GM19395 (cell line): Measurements from ENCODE around the gene WDPCP.
"Not testable (repeated sequence)": the region's sequence is repeated elsewhere in the genome, so short reads cannot be mapped to it uniquely, and the experiment has no call there.

Experiments
- ATAC-seq: cut with Tn5 transposase; IDR thresholded peaks from one replicate; pipeline ENCODE4 v1.9.1; 2021; ENCODE audit warnings: mild to moderate bottlenecking, moderate library complexity; ENCODE audit not compliant: unreplicated experiment

Gene WDPCP

GRCh38 chr2:63544017-63544627 is 44.2 kb downstream of the WDPCP start:
- ATAC-seq = no peak

- no peak for ATAC-seq
Measured at GRCh38 chr2:63539416-63540162, 48.7 kb downstream of the WDPCP start.

GRCh38 chr2:63538390-63538789 is 49.9 kb downstream of the WDPCP start:
- ATAC-seq = no peak

- ATAC-seq = no peak
Measured at GRCh38 chr2:63537306-63537705, 51.0 kb downstream of the WDPCP start.

GRCh38 chr2:63530704-63531279 is 57.5 kb downstream of the WDPCP start:
- ATAC-seq = no peak

GRCh38 chr2:63525905-63526304 is 62.4 kb downstream of the WDPCP start:
- no peak for ATAC-seq

- no peak for ATAC-seq
Measured at GRCh38 chr2:63522950-63523349, 65.3 kb downstream of the WDPCP start.

- ATAC-seq = no peak
Measured at GRCh38 chr2:63520793-63521192, 67.5 kb downstream of the WDPCP start.

GRCh38 chr2:63514781-63515180 is 73.5 kb downstream of the WDPCP start:
- no peak for ATAC-seq

- no peak for ATAC-seq
Measured at GRCh38 chr2:63514237-63514716, 74.0 kb downstream of the WDPCP start.

- no peak for ATAC-seq
Measured at GRCh38 chr2:63506320-63506719, 82.0 kb downstream of the WDPCP start.

GRCh38 chr2:63503818-63504217 is 84.5 kb downstream of the WDPCP start:
- no peak for ATAC-seq

GRCh38 chr2:63500398-63500797 is 87.9 kb downstream of the WDPCP start:
- ATAC-seq = no peak

- no peak for ATAC-seq
Measured at GRCh38 chr2:63497576-63497975, 90.7 kb downstream of the WDPCP start.

GRCh38 chr2:63494968-63495367 is 93.3 kb downstream of the WDPCP start:
- ATAC-seq = no peak

- ATAC-seq = no peak
Measured at GRCh38 chr2:63494100-63494499, 94.2 kb downstream of the WDPCP start.

- ATAC-seq = no peak
Measured at GRCh38 chr2:63488118-63488713, 100.1 kb downstream of the WDPCP start.

GRCh38 chr2:63486861-63487290 is 101.4 kb downstream of the WDPCP start:
- ATAC-seq = no peak

GRCh38 chr2:63484901-63485300 is 103.4 kb downstream of the WDPCP start:
- ATAC-seq = no peak

GRCh38 chr2:63484481-63484880 is 103.8 kb downstream of the WDPCP start:
- ATAC-seq = no peak

GRCh38 chr2:63477686-63478085 is 110.6 kb downstream of the WDPCP start:
- no peak for ATAC-seq

GRCh38 chr2:63469313-63469712 is 119.0 kb downstream of the WDPCP start:
- ATAC-seq = not testable (repeated sequence)
